ENCODE data around the gene TRAPPC12. TPM values are rescaled to one million over a fixed set of nuclear protein-coding genes. Genes with fewer than 3 reads are reported as not detected.

The TRAPPC12 gene
- total RNA-seq, 4 donors from 2014 or later, result 52.2 to 90.7 (median 77.6) TPM

DNA sequence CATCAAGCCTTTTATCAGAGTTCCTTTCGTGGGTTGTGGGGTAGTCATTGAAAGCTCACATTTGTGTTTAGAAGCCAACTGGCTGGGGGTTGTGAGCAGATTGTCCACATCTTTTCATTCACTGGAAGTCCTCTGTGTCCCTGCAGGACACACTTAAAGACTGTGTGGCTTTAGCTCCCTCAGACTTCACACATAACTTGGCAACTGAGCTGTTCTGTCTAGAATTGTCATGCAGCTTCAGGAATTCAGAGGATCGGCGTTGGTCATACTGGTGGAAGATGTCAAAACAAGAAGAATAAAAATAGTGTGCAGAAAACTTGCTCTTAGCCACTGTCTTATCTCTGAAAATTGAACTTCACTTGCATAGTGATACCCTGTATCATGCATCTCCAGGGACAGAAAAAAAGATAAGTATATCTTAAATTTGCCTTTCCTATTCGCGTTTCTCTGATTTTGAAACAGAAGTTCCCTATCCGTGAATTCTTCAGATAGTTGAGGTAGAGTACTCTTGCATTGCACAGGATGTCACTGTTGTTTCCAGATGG is 49.6 kb downstream of the TRAPPC12 start:
- Histone ChIP-seq H3K4me3 (no peak overlapping the region), H3K27me3 (no peaks in the 10 kb centered on the region), H3K27ac (no peak overlapping the region), H3K9me3 (no peaks in the 10 kb centered on the region), H3K4me1 (peaks cover 0 to 6% (median 0%) of the 10 kb centered on the region in 3 donors), H3K36me3 (peaks cover 0 to 93% of the 10 kb centered on the region in 2 donors)
- no peak for ATAC-seq
- 65 to 89% methylated on average over 6 of the region's 6 CpGs for WGBS, 2 donors (ENCODE audit: low coverage in 1 of 2)
- TF ChIP-seq POLR2AphosphoS5 (IDR thresholded peaks at IDR 0.05), result no peak
- no peak for TF ChIP-seq EP300 (IDR thresholded peaks at IDR 0.05)
- TF ChIP-seq, protein P1, sequence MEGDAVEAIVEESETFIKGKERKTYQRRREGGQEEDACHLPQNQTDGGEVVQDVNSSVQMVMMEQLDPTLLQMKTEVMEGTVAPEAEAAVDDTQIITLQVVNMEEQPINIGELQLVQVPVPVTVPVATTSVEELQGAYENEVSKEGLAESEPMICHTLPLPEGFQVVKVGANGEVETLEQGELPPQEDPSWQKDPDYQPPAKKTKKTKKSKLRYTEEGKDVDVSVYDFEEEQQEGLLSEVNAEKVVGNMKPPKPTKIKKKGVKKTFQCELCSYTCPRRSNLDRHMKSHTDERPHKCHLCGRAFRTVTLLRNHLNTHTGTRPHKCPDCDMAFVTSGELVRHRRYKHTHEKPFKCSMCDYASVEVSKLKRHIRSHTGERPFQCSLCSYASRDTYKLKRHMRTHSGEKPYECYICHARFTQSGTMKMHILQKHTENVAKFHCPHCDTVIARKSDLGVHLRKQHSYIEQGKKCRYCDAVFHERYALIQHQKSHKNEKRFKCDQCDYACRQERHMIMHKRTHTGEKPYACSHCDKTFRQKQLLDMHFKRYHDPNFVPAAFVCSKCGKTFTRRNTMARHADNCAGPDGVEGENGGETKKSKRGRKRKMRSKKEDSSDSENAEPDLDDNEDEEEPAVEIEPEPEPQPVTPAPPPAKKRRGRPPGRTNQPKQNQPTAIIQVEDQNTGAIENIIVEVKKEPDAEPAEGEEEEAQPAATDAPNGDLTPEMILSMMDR (IDR thresholded peaks at IDR 0.05), result no peak
- TF ChIP-seq POLR2A (IDR thresholded peaks at IDR 0.05), result no peak

DNA sequence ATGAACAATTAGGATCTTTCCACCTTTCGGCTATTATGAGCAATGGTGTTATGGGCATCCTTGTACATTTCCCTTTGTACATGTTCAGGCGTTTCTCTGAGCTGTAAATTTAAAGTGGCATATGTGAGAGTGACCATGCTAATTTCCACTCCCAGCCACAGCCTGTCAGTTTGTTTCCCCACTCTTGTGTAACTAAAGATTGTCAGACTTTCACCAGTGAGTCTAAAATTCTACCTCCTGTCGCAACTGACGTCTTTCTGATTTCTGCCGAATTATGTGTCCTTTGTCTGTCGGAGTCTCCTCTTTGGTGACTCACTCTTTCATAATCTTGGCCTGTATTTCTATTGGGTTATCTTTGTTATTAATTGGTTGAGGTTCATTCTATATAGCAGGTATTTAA is 50.7 kb downstream of the TRAPPC12 start:
- TF ChIP-seq POLR2AphosphoS5 (IDR thresholded peaks at IDR 0.05) (no peak), EP300 (IDR thresholded peaks at IDR 0.05) (no peak)
- Histone ChIP-seq H3K27me3 (no peaks in the 10 kb centered on the region), H3K4me1 (peaks cover 0 to 5% (median 0%) of the 10 kb centered on the region in 3 donors), H3K9me3 (no peaks in the 10 kb centered on the region), H3K4me3 (no peak overlapping the region), H3K36me3 (peaks cover 0 to 93% of the 10 kb centered on the region in 2 donors), H3K27ac (no peak overlapping the region)
- whole genome bisulfite sequencing, 2 donors (ENCODE audit: low coverage in 1 of 2), result 61 to 76% methylated on average over 6 of the region's 6 CpGs
- no peak for ATAC-seq

DNA sequence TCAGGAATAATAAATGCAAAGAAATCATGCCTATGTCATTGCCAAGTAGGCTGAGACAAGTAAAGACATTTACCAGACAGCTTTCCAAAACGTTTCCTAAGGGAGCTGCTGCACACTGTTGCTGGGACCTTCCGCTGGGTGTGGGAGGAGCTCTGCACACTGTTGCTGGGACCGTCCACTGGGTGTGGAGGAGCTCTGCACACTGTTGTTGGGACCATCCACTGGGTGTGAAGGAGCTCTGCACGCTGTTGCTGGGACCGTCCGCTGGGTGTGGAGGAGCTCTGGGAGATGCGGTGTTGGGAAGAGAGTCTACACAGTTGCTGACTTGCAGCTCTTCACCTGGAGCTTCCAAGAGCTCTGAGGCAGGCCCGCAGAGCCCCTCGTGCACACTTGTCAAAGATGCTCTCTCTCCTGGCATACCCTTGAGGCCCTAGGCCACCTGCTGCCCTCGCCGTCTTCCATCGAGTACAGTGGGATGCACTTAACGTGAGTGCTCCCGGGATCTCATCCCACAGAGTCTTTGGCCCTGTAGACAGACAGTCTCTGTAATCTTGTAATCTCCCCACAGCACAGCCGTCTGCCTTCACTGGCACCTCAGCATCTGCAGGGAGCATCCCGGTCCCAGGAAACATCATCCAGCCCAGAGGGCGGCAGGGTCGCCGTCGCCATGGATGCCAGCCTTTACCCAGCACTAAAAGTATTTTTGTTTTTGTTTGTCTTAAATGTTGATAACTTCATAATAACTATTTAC is 51.4 kb downstream of the TRAPPC12 start:
- Histone ChIP-seq H3K27me3 (no peaks in the 10 kb centered on the region), H3K4me3 (no peak overlapping the region), H3K9me3 (no peaks in the 10 kb centered on the region), H3K36me3 (peaks cover 0 to 89% of the 10 kb centered on the region in 2 donors), H3K27ac (no peak overlapping the region), H3K4me1 (peaks cover 0 to 5% (median 0%) of the 10 kb centered on the region in 3 donors)
- ATAC-seq, result no peak
- 84 to 85% methylated on average over 13 of the region's 20 CpGs for WGBS, 2 donors (ENCODE audit: low coverage in 1 of 2)
- TF ChIP-seq, protein P1 (IDR thresholded peaks at IDR 0.05), result no peak
- TF ChIP-seq POLR2A (IDR thresholded peaks at IDR 0.05), result no peak
- no peak for TF ChIP-seq POLR2AphosphoS5 (IDR thresholded peaks at IDR 0.05)
- TF ChIP-seq EP300 (IDR thresholded peaks at IDR 0.05), result no peak

DNA sequence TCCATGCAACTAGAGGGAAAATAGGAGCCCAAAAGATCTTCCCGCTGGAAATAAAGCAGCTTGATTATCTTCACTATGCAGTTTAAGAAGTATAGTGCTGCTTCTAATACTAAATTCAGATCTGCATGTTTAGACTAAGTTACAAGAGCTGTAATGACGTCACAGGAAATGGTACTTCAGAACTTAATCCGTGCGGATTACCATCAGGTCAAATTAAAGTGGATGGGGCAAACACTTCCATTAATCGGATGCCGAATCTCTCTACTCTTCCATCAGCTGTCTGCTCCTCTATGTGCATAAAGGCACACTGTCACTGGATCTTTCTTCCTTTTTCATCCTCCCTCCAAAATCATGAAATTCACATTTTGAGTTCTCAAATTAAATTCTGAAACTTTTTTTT is 52.6 kb downstream of the TRAPPC12 start:
- no peaks in the 10 kb centered on the region for H3K9me3 ChIP-seq
- H3K27me3 ChIP-seq, result no peaks in the 10 kb centered on the region
- WGBS, 2 donors (ENCODE audit: low coverage in 1 of 2), result 68 to 82% methylated on average over 6 of the region's 6 CpGs
- H3K4me3 ChIP-seq, result no peak overlapping the region
- H3K36me3 ChIP-seq, result peaks cover 0 to 78% of the 10 kb centered on the region in 2 donors
- no peak overlapping the region for H3K27ac ChIP-seq
- TF ChIP-seq, protein P1 (IDR thresholded peaks at IDR 0.05), result no peak
- no peak for TF ChIP-seq POLR2AphosphoS5 (IDR thresholded peaks at IDR 0.05)
- TF ChIP-seq POLR2A (IDR thresholded peaks at IDR 0.05), result no peak
- TF ChIP-seq EP300 (IDR thresholded peaks at IDR 0.05), result no peak
- no peak for ATAC-seq
- H3K4me1 ChIP-seq, result peaks cover 0 to 5% (median 0%) of the 10 kb centered on the region in 3 donors

DNA sequence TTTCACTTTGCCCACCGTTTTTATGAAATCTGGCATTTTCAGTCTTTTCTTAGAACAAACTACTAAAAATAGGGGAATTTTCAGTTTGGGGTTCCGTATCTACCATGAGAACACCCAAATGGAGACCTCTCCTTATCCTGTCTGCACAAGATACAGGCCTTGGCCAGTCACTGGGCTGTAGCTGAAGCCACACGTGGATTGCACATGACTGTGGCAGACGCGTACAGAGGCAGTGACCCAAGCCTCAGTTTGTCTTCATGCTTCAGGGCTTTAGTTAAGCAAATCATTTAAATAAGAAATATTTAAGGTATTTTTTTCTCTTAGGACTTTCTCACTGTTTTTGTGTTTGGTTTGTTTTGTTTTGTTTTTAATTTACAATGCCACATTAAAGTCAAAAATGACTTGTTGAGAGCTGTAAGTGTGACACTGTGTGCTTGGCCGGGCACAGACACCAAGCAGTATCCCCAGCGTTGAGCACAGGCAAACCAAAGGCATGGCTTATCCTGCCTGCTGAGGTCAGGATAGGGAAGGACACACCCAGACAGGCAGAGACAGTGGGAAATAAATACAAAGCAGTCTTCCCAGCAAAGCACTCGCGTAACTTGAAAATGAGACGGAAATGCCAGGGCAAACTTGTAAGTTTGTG is 53.3 kb downstream of the TRAPPC12 start:
- Histone ChIP-seq H3K9me3 (no peaks in the 10 kb centered on the region), H3K4me1 (peaks cover 0 to 5% (median 0%) of the 10 kb centered on the region in 3 donors), H3K36me3 (peaks cover 0 to 70% of the 10 kb centered on the region in 2 donors), H3K27me3 (no peaks in the 10 kb centered on the region), H3K4me3 (no peak overlapping the region), H3K27ac (peak overlapping the region in 1 of 4 donors; percentile 45)
- TF ChIP-seq, protein P1 (IDR thresholded peaks at IDR 0.05), result no peak
- TF ChIP-seq POLR2AphosphoS5 (IDR thresholded peaks at IDR 0.05), result no peak
- no peak for TF ChIP-seq EP300 (IDR thresholded peaks at IDR 0.05)
- WGBS, 2 donors (ENCODE audit: low coverage in 1 of 2), result 53 to 80% methylated on average over 6 to 10 of the region's 10 CpGs
- no peak for ATAC-seq

Data from gastroesophageal sphincter (tissue), 4 donors.